WTC11 (cell line): ENCODE data around the gene INPP5A.

Experiments
- SP1 ChIP-seq: sonication (generic); formaldehyde crosslinking; conservative IDR thresholded peaks from 2 replicates; pipeline ENCODE4 v1.8.1; 2022; ENCODE audit warnings: missing genetic modification reagents
- TEAD4 ChIP-seq: sonication (generic); formaldehyde crosslinking; IDR thresholded peaks from 2 replicates; pipeline ENCODE4 v1.8.0; 2022; ENCODE audit warnings: mild to moderate bottlenecking, missing genetic modification reagents
- ZNF423 ChIP-seq: fragments of 250-450 bp; sonication (Bioruptor Pico); IDR thresholded peaks from 2 replicates; pipeline ENCODE4 v2.1.2; 2022; ENCODE audit warnings: mild to moderate bottlenecking, moderate library complexity
- TF ChIP-seq, protein P1 (sequence below): fragments of 200-600 bp; IDR thresholded peaks from 2 replicates; pipeline ENCODE4 v1.8.0; 2022; ENCODE audit warnings: antibody characterized with exemption
- TF ChIP-seq, protein P2 (sequence below): sonication (generic); formaldehyde crosslinking; IDR thresholded peaks from 2 replicates; pipeline ENCODE4 v1.8.0; 2023; ENCODE audit warnings: missing genetic modification reagents, mild to moderate bottlenecking, borderline replicate concordance
- TF ChIP-seq, protein P3 (sequence below): fragments of 250-450 bp; sonication (Bioruptor Pico); IDR thresholded peaks from 2 replicates; pipeline ENCODE4 v2.1.2; 2022; ENCODE audit warnings: mild to moderate bottlenecking, moderate library complexity

DNA sequence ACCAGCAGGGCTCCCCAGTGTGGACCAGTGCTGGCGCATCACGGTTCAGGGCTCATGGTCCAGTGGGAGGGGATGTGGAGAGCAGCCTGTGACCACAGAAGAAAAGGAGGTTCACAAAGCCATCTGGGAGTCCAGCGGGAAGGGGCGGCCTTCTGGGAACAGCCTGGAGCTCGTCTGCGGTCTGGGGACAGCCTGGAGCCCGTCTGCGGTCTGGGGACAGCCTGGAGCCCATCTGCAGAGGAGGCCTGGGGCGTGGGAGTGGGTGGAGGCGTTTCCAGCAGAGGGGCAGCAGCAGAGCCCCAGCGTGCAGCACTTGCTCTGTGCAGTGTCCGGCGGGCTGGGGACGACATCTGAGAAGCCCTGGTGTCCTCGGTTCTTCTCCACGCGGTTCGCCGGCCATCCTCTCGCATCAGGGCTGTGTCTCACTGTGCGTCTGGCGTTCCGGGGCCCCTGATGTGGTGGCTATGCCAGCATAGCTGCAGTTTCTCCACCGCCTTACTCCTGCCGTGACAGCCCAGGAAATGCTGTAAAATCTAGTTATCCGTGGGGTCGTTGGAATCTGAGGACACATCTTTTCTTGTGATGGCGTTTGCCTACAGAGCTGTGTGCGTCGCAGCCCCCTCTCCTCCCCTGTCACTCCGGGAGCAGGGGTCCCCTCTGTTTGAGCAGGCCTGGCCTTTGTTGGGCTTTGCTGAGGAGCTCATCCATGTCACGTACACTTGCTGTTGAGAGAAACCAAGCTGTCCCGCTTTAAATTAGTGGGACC is 104.6 kb downstream of the INPP5A start:
- TF ChIP-seq, protein P1, sequence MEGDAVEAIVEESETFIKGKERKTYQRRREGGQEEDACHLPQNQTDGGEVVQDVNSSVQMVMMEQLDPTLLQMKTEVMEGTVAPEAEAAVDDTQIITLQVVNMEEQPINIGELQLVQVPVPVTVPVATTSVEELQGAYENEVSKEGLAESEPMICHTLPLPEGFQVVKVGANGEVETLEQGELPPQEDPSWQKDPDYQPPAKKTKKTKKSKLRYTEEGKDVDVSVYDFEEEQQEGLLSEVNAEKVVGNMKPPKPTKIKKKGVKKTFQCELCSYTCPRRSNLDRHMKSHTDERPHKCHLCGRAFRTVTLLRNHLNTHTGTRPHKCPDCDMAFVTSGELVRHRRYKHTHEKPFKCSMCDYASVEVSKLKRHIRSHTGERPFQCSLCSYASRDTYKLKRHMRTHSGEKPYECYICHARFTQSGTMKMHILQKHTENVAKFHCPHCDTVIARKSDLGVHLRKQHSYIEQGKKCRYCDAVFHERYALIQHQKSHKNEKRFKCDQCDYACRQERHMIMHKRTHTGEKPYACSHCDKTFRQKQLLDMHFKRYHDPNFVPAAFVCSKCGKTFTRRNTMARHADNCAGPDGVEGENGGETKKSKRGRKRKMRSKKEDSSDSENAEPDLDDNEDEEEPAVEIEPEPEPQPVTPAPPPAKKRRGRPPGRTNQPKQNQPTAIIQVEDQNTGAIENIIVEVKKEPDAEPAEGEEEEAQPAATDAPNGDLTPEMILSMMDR: no peak
- no peak for TF ChIP-seq SP1 (CRISPR knock-in tag)
- TF ChIP-seq, protein P2, sequence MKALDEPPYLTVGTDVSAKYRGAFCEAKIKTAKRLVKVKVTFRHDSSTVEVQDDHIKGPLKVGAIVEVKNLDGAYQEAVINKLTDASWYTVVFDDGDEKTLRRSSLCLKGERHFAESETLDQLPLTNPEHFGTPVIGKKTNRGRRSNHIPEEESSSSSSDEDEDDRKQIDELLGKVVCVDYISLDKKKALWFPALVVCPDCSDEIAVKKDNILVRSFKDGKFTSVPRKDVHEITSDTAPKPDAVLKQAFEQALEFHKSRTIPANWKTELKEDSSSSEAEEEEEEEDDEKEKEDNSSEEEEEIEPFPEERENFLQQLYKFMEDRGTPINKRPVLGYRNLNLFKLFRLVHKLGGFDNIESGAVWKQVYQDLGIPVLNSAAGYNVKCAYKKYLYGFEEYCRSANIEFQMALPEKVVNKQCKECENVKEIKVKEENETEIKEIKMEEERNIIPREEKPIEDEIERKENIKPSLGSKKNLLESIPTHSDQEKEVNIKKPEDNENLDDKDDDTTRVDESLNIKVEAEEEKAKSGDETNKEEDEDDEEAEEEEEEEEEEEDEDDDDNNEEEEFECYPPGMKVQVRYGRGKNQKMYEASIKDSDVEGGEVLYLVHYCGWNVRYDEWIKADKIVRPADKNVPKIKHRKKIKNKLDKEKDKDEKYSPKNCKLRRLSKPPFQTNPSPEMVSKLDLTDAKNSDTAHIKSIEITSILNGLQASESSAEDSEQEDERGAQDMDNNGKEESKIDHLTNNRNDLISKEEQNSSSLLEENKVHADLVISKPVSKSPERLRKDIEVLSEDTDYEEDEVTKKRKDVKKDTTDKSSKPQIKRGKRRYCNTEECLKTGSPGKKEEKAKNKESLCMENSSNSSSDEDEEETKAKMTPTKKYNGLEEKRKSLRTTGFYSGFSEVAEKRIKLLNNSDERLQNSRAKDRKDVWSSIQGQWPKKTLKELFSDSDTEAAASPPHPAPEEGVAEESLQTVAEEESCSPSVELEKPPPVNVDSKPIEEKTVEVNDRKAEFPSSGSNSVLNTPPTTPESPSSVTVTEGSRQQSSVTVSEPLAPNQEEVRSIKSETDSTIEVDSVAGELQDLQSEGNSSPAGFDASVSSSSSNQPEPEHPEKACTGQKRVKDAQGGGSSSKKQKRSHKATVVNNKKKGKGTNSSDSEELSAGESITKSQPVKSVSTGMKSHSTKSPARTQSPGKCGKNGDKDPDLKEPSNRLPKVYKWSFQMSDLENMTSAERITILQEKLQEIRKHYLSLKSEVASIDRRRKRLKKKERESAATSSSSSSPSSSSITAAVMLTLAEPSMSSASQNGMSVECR: no peak
- TF ChIP-seq ZNF423 (CRISPR knock-in tag): no peak
- TF ChIP-seq TEAD4 (CRISPR knock-in tag): no peak
- TF ChIP-seq, protein P3, sequence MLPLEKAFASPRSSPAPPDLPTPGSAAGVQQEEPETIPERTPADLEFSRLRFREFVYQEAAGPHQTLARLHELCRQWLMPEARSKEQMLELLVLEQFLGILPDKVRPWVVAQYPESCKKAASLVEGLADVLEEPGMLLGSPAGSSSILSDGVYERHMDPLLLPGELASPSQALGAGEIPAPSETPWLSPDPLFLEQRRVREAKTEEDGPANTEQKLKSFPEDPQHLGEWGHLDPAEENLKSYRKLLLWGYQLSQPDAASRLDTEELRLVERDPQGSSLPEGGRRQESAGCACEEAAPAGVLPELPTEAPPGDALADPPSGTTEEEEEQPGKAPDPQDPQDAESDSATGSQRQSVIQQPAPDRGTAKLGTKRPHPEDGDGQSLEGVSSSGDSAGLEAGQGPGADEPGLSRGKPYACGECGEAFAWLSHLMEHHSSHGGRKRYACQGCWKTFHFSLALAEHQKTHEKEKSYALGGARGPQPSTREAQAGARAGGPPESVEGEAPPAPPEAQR: no peak
